HL-60 (cell line): ENCODE results near the gene XRCC6.

Experiments
- GABPA ChIP-seq: IDR thresholded peaks from 2 replicates; pipeline ENCODE4 v1.6.1; 2012; ENCODE audit warnings: low read depth
- POLR2AphosphoS5 ChIP-seq: IDR thresholded peaks from 2 replicates; pipeline ENCODE4 v1.6.1; 2012; ENCODE audit warnings: low read depth

DNA sequence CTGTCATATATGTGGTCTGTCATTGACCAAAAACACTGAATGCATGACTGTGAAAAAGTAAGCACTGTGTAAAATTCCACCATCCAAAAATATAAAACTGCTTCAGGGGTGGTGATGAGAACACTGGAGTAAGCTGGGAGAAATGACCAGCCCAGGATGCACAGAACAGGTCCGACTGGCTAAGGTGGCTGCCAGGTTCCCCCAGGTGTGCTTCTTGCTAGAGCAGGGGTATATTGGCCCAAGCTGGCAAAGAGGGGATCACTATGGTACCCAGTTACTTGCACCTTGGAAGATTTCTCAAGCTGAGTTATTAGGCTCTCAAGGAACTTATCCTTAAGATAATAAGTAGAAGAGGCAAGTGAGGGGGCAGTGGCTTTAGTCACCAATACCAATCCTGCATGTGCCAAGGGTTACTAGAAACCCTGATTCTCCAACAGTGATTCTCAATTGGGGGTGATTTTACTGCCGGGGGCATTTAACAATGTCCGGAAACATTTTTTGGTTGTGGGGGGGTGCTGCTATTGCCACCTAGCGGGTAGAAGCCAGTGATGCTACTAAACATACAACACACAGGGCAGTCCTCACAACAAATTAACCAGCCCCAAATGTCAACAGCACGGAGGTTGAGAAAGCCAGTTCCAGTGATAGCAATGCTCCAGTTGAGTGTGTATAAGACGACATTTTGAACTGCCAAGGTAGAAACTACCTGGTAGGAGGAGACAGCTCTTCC lies 51.9 kb downstream of the XRCC6 start:
- TF ChIP-seq POLR2AphosphoS5 (no peak), GABPA (no peak)
